Ascending aorta (tissue), 2 donors: ENCODE measurements around the gene CDCA5. TPM values are rescaled to one million over a fixed set of nuclear protein-coding genes. Genes with fewer than 3 reads are reported as not detected.

Experiments used
- DNase-seq, 2 donors: peaks; one replicate each; pipeline ENCODE4 v3.0.0-alpha.2; 2019; ENCODE audit warnings: low spot score in 2 of 2
- H3K27ac ChIP-seq, 2 donors: fragments of 200-600 bp; sonication (generic); one replicate each; pipeline ENCODE4 v1.5.1; 2016 to 2017; ENCODE audit warnings: mild to moderate bottlenecking in 1 of 2
- H3K27me3 ChIP-seq: fragments of 200-600 bp; sonication (generic); one replicate; pipeline ENCODE4 v1.5.1; 2017
- H3K36me3 ChIP-seq, 2 donors: fragments of 200-600 bp; sonication (generic); one replicate each; pipeline ENCODE4 v1.5.1; 2016
- H3K4me1 ChIP-seq, 2 donors: fragments of 200-600 bp; sonication (generic); one replicate each; pipeline ENCODE4 v1.5.1; 2016 to 2017; ENCODE audit warnings: mild to moderate bottlenecking in 1 of 2
- H3K4me3 ChIP-seq, 2 donors: fragments of 200-600 bp; sonication (generic); one replicate each; pipeline ENCODE4 v1.5.1; 2016 to 2017; ENCODE audit warnings: mild to moderate bottlenecking in 1 of 2
- H3K9me3 ChIP-seq, 2 donors: fragments of 200-600 bp; sonication (generic); one replicate each; pipeline ENCODE4 v1.5.1; 2016
- intact Hi-C: fragments of 100-400 bp; cut with DNase I; formaldehyde crosslinking; loops from one replicate; pipeline ENCODE4 v1.15.1; 2023
- total RNA-seq: library from RNA; depleted of rRNA; stranded (reverse); fragments of >200 nt; gene quantifications from one replicate; pipeline ENCODE4 v1.1.0, GENCODE V29; 2016
- TF ChIP-seq, protein P1 (sequence below), 3 experiments: fragments of 200-600 bp in 2 of 3; fragments of 450-650 bp in 1 of 3; sonication (generic) in 2 of 3; IDR thresholded peaks; one replicate each; pipeline ENCODE4 v1.5.1; 2016 to 2019; ENCODE audit warnings: antibody characterized with exemption in 3 of 3, mild to moderate bottlenecking in 1 of 3, moderate library complexity in 1 of 3

The CDCA5 gene
- total RNA-seq, 1 donor from 2014 or later = not detected

DNA sequence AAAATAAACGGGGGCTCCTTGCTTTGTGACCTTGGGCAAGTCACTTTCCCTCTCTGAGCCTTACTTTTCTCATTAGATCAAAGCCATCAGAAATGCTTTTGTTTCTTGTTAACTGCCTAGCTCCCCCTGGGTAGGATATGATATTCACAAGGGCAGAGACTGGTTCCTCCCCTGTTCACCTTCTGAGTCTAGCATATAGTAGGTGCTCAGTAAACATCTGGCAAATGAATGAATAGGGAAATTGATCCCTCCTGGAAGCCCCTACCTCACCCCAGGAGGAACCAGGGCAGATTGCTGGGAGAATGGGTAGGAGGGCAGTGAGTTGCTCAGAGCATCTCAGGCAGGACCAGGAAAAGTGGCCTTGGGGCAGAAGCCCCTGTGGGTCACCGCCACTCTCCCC, 49.4 kb downstream of the CDCA5 start:
- Histone ChIP-seq H3K4me1 (no peaks in the 10 kb centered on the region), H3K4me3 (no peak overlapping the region), H3K36me3 (peaks cover 57 to 73% of the 10 kb centered on the region in 2 donors), H3K27ac (no peak overlapping the region), H3K27me3 (no peaks in the 10 kb centered on the region), H3K9me3 (no peaks in the 10 kb centered on the region)
- no peak for DNase-seq
- TF ChIP-seq, protein P1, sequence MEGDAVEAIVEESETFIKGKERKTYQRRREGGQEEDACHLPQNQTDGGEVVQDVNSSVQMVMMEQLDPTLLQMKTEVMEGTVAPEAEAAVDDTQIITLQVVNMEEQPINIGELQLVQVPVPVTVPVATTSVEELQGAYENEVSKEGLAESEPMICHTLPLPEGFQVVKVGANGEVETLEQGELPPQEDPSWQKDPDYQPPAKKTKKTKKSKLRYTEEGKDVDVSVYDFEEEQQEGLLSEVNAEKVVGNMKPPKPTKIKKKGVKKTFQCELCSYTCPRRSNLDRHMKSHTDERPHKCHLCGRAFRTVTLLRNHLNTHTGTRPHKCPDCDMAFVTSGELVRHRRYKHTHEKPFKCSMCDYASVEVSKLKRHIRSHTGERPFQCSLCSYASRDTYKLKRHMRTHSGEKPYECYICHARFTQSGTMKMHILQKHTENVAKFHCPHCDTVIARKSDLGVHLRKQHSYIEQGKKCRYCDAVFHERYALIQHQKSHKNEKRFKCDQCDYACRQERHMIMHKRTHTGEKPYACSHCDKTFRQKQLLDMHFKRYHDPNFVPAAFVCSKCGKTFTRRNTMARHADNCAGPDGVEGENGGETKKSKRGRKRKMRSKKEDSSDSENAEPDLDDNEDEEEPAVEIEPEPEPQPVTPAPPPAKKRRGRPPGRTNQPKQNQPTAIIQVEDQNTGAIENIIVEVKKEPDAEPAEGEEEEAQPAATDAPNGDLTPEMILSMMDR (IDR thresholded peaks at IDR 0.05) = no peak
- intact Hi-C loops = no loop called here

- DNase-seq = no peak
- TF ChIP-seq, protein P1 (IDR thresholded peaks at IDR 0.05) = no peak
- intact Hi-C loops = no loop called here
- Histone ChIP-seq H3K4me3 (no peak overlapping the region), H3K36me3 (peaks cover 44 to 56% of the 10 kb centered on the region in 2 donors), H3K27me3 (no peaks in the 10 kb centered on the region), H3K4me1 (peaks cover 4 to 11% of the 10 kb centered on the region in 2 donors), H3K9me3 (no peaks in the 10 kb centered on the region), H3K27ac (no peak overlapping the region)
Measured at GRCh38 chr11:65032216-65032615, 51.6 kb downstream of the CDCA5 start.

Other genes with a start within 250 kb of the CDCA5 start
- gene CDC42BPG, start 239.4 kb downstream of the CDCA5 start, total RNA-seq = not detected
- 216 TPM for gene EHD1, start 205.4 kb downstream of the CDCA5 start, total RNA-seq
- gene ATG2A, start 166.8 kb downstream of the CDCA5 start, total RNA-seq = 39.5 TPM
- gene PPP2R5B, start 159.4 kb downstream of the CDCA5 start, total RNA-seq = 115 TPM
- gene GPHA2, start 148.1 kb downstream of the CDCA5 start, total RNA-seq = not detected
- not detected for gene MAJIN, start 111.9 kb downstream of the CDCA5 start, total RNA-seq
- 0.21 TPM for gene BATF2, start 87.1 kb downstream of the CDCA5 start, total RNA-seq
- 187 TPM for gene ARL2, start 69.9 kb downstream of the CDCA5 start, total RNA-seq
- gene SNX15, start 56.6 kb downstream of the CDCA5 start, total RNA-seq = 25.1 TPM
- 19.6 TPM for gene SAC3D1, start 42.8 kb downstream of the CDCA5 start, total RNA-seq
- gene NAALADL1, start 25.5 kb downstream of the CDCA5 start, total RNA-seq = 56.8 TPM
- 93.6 TPM for gene ZFPL1, start 182 bp upstream of the CDCA5 start, total RNA-seq
- gene VPS51, start 12.2 kb upstream of the CDCA5 start, total RNA-seq = 226 TPM
- 10.6 TPM for gene TM7SF2, start 27.8 kb upstream of the CDCA5 start, total RNA-seq
- 35.3 TPM for gene ZNHIT2, start 33.7 kb upstream of the CDCA5 start, total RNA-seq
- 1,253 TPM for gene FAU, start 38.1 kb upstream of the CDCA5 start, total RNA-seq
- 43.2 TPM for gene MRPL49, start 38.3 kb upstream of the CDCA5 start, total RNA-seq
- gene SYVN1, start 50.5 kb upstream of the CDCA5 start, total RNA-seq = 229 TPM
- gene SPDYC, start 86.2 kb upstream of the CDCA5 start, total RNA-seq = not detected
- 239 TPM for gene CAPN1, start 97.9 kb upstream of the CDCA5 start, total RNA-seq
- gene POLA2, start 177.9 kb upstream of the CDCA5 start, total RNA-seq = 27.4 TPM
- gene CDC42EP2, start 230.8 kb upstream of the CDCA5 start, total RNA-seq = 20.6 TPM
- gene DPF2, start 249.8 kb upstream of the CDCA5 start, total RNA-seq = 70.9 TPM